HepG2 (cell line): ENCODE results near the gene NEAT1. TPM values are rescaled to one million over a fixed set of nuclear protein-coding genes. Genes with fewer than 3 reads are reported as not detected.

ENCODE experiments used
- ATAC-seq: fragments of 200-7000 bp; cut with Tn5 transposase; 3 replicates; pipeline ENCODE4 v1.9.1; 2020; ENCODE audit warnings: mild to moderate bottlenecking, moderate library complexity
- BruUV-seq: library from RNA; stranded (reverse); fragments of 400-500 nt; replicated peaks from 2 replicates; lab custom pipeline; 2021; lab: Mats Ljungman, UMichigan
- CTCF ChIA-PET: fragments of 300-600 bp; formaldehyde crosslinking; extraction: SDS; loops from one replicate; lab custom pipeline; 2021; ENCODE audit warnings: low total read pairs, inconsistent platforms, low intra/inter-chr PET ratio; lab: Yijun Ruan, JAX
- POLR2A ChIA-PET: fragments of 350-600 bp; sonication (Branson Sonifier 250); formaldehyde crosslinking; loops from one replicate; lab custom pipeline; 2020; ENCODE audit warnings: antibody characterized with exemption, inconsistent platforms; lab: Yijun Ruan, JAX
- DNase-seq: peaks from one replicate; pipeline ENCODE4 v3.0.0-alpha.2; 2015; ENCODE audit warnings: low spot score
- FAIRE-seq: peaks from 3 replicates; lab custom pipeline; 2011; peaks lifted over from hg19 to GRCh38; lab: Jason Lieb, UNC
- H2AFZ ChIP-seq: one replicate; pipeline ENCODE4 v1.6.1; 2011; ENCODE audit warnings: low read length, inconsistent platforms
- H3K27ac ChIP-seq: fragments of 300-600 bp; 3 replicates; pipeline ENCODE4 v1.8.0; 2011; ENCODE audit warnings: mixed run types, mild to moderate bottlenecking, mixed read lengths, low read length, inconsistent platforms; ENCODE audit not compliant: insufficient read depth; ENCODE audit errors: extremely low read length
- H3K27me3 ChIP-seq, 2 experiments: fragments of 200-600 bp in 1 of 2; 2 replicates in 1 of 2; 3 replicates in 1 of 2; pipeline versions ENCODE4 v1.6.0 to v1.8.0; 2011; ENCODE audit warnings: low read length in 2 of 2, mild to moderate bottlenecking in 2 of 2, moderate library complexity in 2 of 2, inconsistent platforms in 1 of 2; ENCODE audit not compliant: insufficient read depth in 2 of 2, control insufficient read depth in 1 of 2
- H3K36me3 ChIP-seq, 2 experiments: fragments of 200-600 bp in 1 of 2; replicated peaks in 1 of 2; 2 replicates in 1 of 2; 3 replicates in 1 of 2; pipeline versions ENCODE4 v1.5.1 to v1.8.0; 2011; ENCODE audit warnings: low read length in 2 of 2, inconsistent platforms in 1 of 2; ENCODE audit not compliant: insufficient read depth in 2 of 2, control insufficient read depth in 1 of 2
- H3K4me1 ChIP-seq: 2 replicates; pipeline ENCODE4 v1.5.1; 2012; ENCODE audit warnings: low read length, inconsistent platforms; ENCODE audit not compliant: insufficient read depth
- H3K4me2 ChIP-seq: 2 replicates; pipeline ENCODE4 v1.6.0; 2011; ENCODE audit warnings: low read depth, low read length, inconsistent platforms
- H3K4me3 ChIP-seq, 3 experiments: fragments of 200-600 bp in 1 of 3; sonication (generic), shearing (Covaris generic) in 1 of 3; replicated peaks in 1 of 3; 2 replicates each; pipeline ENCODE4 v1.5.1; 2011 to 2016; ENCODE audit warnings: low read length in 3 of 3, inconsistent platforms in 2 of 3, low read depth in 2 of 3, mild to moderate bottlenecking in 2 of 3, control low read depth in 1 of 3, mixed read lengths in 1 of 3; ENCODE audit not compliant: insufficient read depth in 1 of 3
- H3K79me2 ChIP-seq: one replicate; pipeline ENCODE4 v1.6.1; 2011; ENCODE audit warnings: low read length, inconsistent platforms; ENCODE audit not compliant: insufficient read depth
- H3K9ac ChIP-seq: 2 replicates; pipeline ENCODE4 v1.6.0; 2011; ENCODE audit warnings: mild to moderate bottlenecking, low read depth, low read length, inconsistent platforms; ENCODE audit not compliant: insufficient read depth
- H3K9me3 ChIP-seq: 2 replicates; pipeline ENCODE4 v1.5.1; 2012; ENCODE audit warnings: mild to moderate bottlenecking, low read length
- H4K20me1 ChIP-seq: 2 replicates; pipeline ENCODE4 v1.6.0; 2011; ENCODE audit warnings: inconsistent platforms, mild to moderate bottlenecking, low read length, moderate library complexity; ENCODE audit not compliant: insufficient read depth
- AGO2 ChIP-seq: fragments of 200-400 bp; formaldehyde crosslinking; optimal IDR thresholded peaks from 2 replicates; pipeline ENCODE3; 2017; ENCODE audit warnings: mild to moderate bottlenecking, low read depth, low read length, moderate library complexity
- CEBPB ChIP-seq: IDR thresholded peaks from 2 replicates; pipeline ENCODE4 v1.6.1; 2011; ENCODE audit warnings: low read depth, low read length, improper control_type of control experiment, borderline replicate concordance
- CREB1 ChIP-seq, 2 experiments: fragments of 450-650 bp in 1 of 2; IDR thresholded peaks; 2 replicates each; pipeline ENCODE4 v1.6.1; 2016 to 2017; ENCODE audit warnings: control low read depth in 1 of 2, mild to moderate bottlenecking in 1 of 2, missing compliant biosample characterization in 1 of 2, missing genetic modification characterization in 1 of 2
- HIVEP1 ChIP-seq: sonication (generic); formaldehyde crosslinking; IDR thresholded peaks from 2 replicates; pipeline ENCODE4 v1.4.0; 2020; ENCODE audit warnings: mild to moderate bottlenecking, missing genetic modification reagents
- HNF4A ChIP-seq: sonication (generic); formaldehyde crosslinking; IDR thresholded peaks from 2 replicates; pipeline ENCODE4 v1.4.0; 2020; ENCODE audit warnings: missing genetic modification reagents
- HNF4G ChIP-seq, 2 experiments: sonication (generic) in 1 of 2; formaldehyde crosslinking in 1 of 2; IDR thresholded peaks; 2 replicates each; pipeline versions ENCODE4 v1.4.0 to v1.6.1; 2011 to 2020; ENCODE audit warnings: borderline replicate concordance in 2 of 2, low read depth in 2 of 2, mild to moderate bottlenecking in 2 of 2, low read length in 1 of 2, missing genetic modification reagents in 1 of 2, moderate library complexity in 1 of 2
- KDM5B ChIP-seq: sonication (generic); formaldehyde crosslinking; IDR thresholded peaks from 2 replicates; pipeline ENCODE4 v1.4.0; 2020; ENCODE audit warnings: missing genetic modification reagents, mild to moderate bottlenecking, borderline replicate concordance
- NR2F1 ChIP-seq, 2 experiments: fragments of 450-650 bp in 1 of 2; formaldehyde crosslinking in 1 of 2; IDR thresholded peaks; 2 replicates each; pipeline versions ENCODE4 v1.5.0 to v1.6.1; 2016 to 2020; ENCODE audit warnings: mild to moderate bottlenecking in 1 of 2, missing compliant biosample characterization in 1 of 2, missing genetic modification reagents in 1 of 2, moderate library complexity in 1 of 2
- RARA ChIP-seq: IDR thresholded peaks from 2 replicates; pipeline ENCODE4 v1.6.1; 2016; ENCODE audit warnings: missing genetic modification reagents, missing compliant biosample characterization
- RFX5 ChIP-seq: IDR thresholded peaks from 2 replicates; pipeline ENCODE4 v1.6.1; 2011; ENCODE audit warnings: low read depth, low read length, improper control_type of control experiment
- SOX6 ChIP-seq, 2 experiments: fragments of 450-650 bp in 1 of 2; sonication (generic) in 1 of 2; formaldehyde crosslinking in 1 of 2; IDR thresholded peaks; 2 replicates each; pipeline versions ENCODE4 v1.4.0 to v1.6.1; 2017 to 2020; ENCODE audit warnings: antibody characterized with exemption in 1 of 2, mild to moderate bottlenecking in 1 of 2, missing genetic modification reagents in 1 of 2
- ZBTB1 ChIP-seq: sonication (generic); formaldehyde crosslinking; IDR thresholded peaks from 2 replicates; pipeline ENCODE4 v1.4.0; 2020; ENCODE audit warnings: missing genetic modification reagents, borderline replicate concordance
- ZHX1 ChIP-seq: sonication (generic); formaldehyde crosslinking; IDR thresholded peaks from 2 replicates; pipeline ENCODE4 v1.8.1; 2022; ENCODE audit warnings: low read depth, mild to moderate bottlenecking, missing genetic modification reagents
- ZNF121 ChIP-seq: sonication (generic); formaldehyde crosslinking; IDR thresholded peaks from 2 replicates; pipeline ENCODE4 v1.5.0; 2020; ENCODE audit warnings: mild to moderate bottlenecking, missing genetic modification reagents
- ZNF460 ChIP-seq: sonication (generic); formaldehyde crosslinking; IDR thresholded peaks from 2 replicates; pipeline ENCODE4 v1.5.1; 2020; ENCODE audit warnings: missing genetic modification reagents, mild to moderate bottlenecking, borderline replicate concordance
- ZNF530 ChIP-seq: sonication (generic); formaldehyde crosslinking; IDR thresholded peaks from 2 replicates; pipeline ENCODE4 v1.5.0; 2020; ENCODE audit warnings: low read depth, mild to moderate bottlenecking, missing genetic modification reagents
- ZNF710 ChIP-seq: sonication (generic); formaldehyde crosslinking; IDR thresholded peaks from 2 replicates; pipeline ENCODE4 v1.5.0; 2020; ENCODE audit warnings: mild to moderate bottlenecking, missing genetic modification reagents, borderline replicate concordance
- WGBS: methylation state at CpG from one replicate; pipeline ENCODE4 v1.1.6; 2017; ENCODE audit warnings: low lambda C conversion rate; 5-methylcytosine and 5-hydroxymethylcytosine counted together
- in situ Hi-C: cut with HindIII; loops from 2 replicates; pipeline ENCODE4 v1.10.0; 2017; ENCODE audit warnings: low pct_unique_long_range_greater_than_20kb; ENCODE audit not compliant: extremely low pct_ligation_motif_present
- intact Hi-C: fragments of 100-400 bp; cut with micrococcal nuclease; formaldehyde crosslinking; loops from one replicate; pipeline ENCODE4 v1.10.0; 2022; ENCODE audit not compliant: unreplicated experiment
- polyA plus RNA-seq, 8 experiments: library from polyadenylated mRNA; depleted of rRNA in 3 of 8; stranded (reverse) in 7 of 8; unstranded in 1 of 8; fragments of >200 nt; fragmentation: Illumina TruSeq in 4 of 8; extraction: Trizol in 4 of 8; gene quantifications; 2 replicates each; pipeline versions ENCODE4 v1.2.1 to v1.2.3, GENCODE V29; 2011 to 2016; ENCODE audit warnings: low read depth in 4 of 8, missing spikeins in 1 of 8, mixed read lengths in 1 of 8; ENCODE audit not compliant: insufficient read depth in 1 of 8
- total RNA-seq, 5 experiments: library from RNA; depleted of rRNA; stranded (reverse); fragments of >200 nt; fragmentation: Illumina TruSeq; extraction: Trizol; gene quantifications; 2 replicates each; pipeline ENCODE4 v1.2.3, GENCODE V29; 2016; ENCODE audit warnings: low read depth in 1 of 5

NEAT1 gene
- total and polyA plus RNA-seq, 2 of the 13 experiments (the other 11 are each of a cell fraction or from before 2014, with no cell fraction given), result 20.5 to 41.2 TPM

DNA sequence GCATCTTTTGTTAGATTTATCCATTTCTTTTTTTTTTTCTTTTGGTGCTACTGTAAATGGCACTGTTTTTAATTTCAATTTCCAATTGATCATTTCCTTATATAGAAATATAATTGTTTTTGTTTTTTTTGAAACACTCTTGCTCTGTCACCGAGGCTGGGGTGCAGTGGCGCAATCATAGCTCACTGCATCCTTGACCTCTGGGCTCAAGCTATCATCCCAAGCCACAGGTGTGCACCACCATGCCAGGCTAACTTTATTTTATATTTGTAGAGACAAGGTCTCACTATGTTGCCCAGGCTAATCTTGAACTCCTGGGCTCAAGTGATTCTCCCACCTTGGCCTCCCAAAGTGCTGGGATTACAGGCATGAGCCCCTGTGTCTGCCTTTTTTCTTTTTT, 19.8 kb upstream of the NEAT1 start:
- intact Hi-C loops, result no loop called here
- H3K79me2 ChIP-seq, result no peaks in the 10 kb centered on the region
- POLR2A ChIA-PET, result interaction anchor here (1.3 to 7.6 kb wide), 8 partner anchors 15 to 96 kb away, joined by 3 to 98 read pairs (median 8); partner anchors contain the start of genes FRMD8, MALAT1, NEAT1 and SLC25A45
- TF ChIP-seq CREB1 (IDR thresholded peaks at IDR 0.05) (no peak), CREB1 (CRISPR knock-in tag; IDR thresholded peaks at IDR 0.05) (no peak), HNF4G (IDR thresholded peaks at IDR 0.05; ENCODE audit: borderline replicate concordance, low read depth, low read length) (0 out of 2 replicates have a peak, but pooled peaks have one; percentile 15), HNF4G (CRISPR knock-in tag; IDR thresholded peaks at IDR 0.05; ENCODE audit: borderline replicate concordance, low read depth) (no peak), RFX5 (no peak), HNF4A (CRISPR knock-in tag) (peak; percentile 60; the same call in 1 of the 2 replicates), KDM5B (CRISPR knock-in tag) (no peak), AGO2 (no peak), NR2F1 (CRISPR knock-in tag; IDR thresholded peaks at IDR 0.05) (peak in 1 of 2 experiments; percentile 45; a peak in 1 of 4 replicates), ZNF121 (CRISPR knock-in tag) (peak; percentile 61; the same call in 1 of the 2 replicates), ZNF460 (CRISPR knock-in tag) (peak; percentile 66; the same call in 1 of the 2 replicates), ZHX1 (no peak), CEBPB (peak; percentile 81; the same call in 1 of the 2 replicates), SOX6 (IDR thresholded peaks at IDR 0.05) (no peak), SOX6 (CRISPR knock-in tag; IDR thresholded peaks at IDR 0.05) (0 out of 2 replicates have a peak, but pooled peaks have one; percentile 19), RARA (CRISPR knock-in tag) (0 out of 2 replicates have a peak, but pooled peaks have one; percentile 32), HIVEP1 (CRISPR knock-in tag) (no peak), ZNF530 (CRISPR knock-in tag) (no peak), ZNF710 (CRISPR knock-in tag) (no peak), ZBTB1 (no peak)

More for the DNA sequence above, 19.8 kb upstream of the NEAT1 start:
- Histone ChIP-seq H2AFZ (no peak overlapping the region), H3K9me3 (no peaks in the 10 kb centered on the region), H3K4me2 (no peak overlapping the region), H3K27ac (no peak overlapping the region), H4K20me1 (no peaks in the 10 kb centered on the region), H3K27me3 (no peaks in the 10 kb centered on the region), H3K4me1 (peaks cover 19% of the 10 kb centered on the region), H3K9ac (no peak overlapping the region), H3K4me3 (no peak overlapping the region), H3K36me3 (peaks cover 11 to 16% of the 10 kb centered on the region in 2 experiments; a peak in 4 of 5 replicates)
- ATAC-seq (no peak), DNase-seq (no peak), FAIRE-seq (no peak)
- BruUV-seq, result no TSS peak
- in situ Hi-C loops, result no loop called here
- CTCF ChIA-PET, result no interaction called here
- WGBS, result 55% methylated on average over 2 of the region's 2 CpGs
